B cell (primary cell): ENCODE results near the gene GTPBP6. TPM values are rescaled to one million over a fixed set of nuclear protein-coding genes. Genes with fewer than 3 reads are reported as not detected.
"Not testable (repeated sequence)": the region's sequence is repeated elsewhere in the genome, so short reads cannot be mapped to it uniquely, and the experiment has no call there.

Experiments
- ATAC-seq: fragments of 200-7000 bp; cut with Tn5 transposase; one replicate; pipeline ENCODE4 v1.10.0; 2021; ENCODE audit warnings: low read depth, mild to moderate bottlenecking, moderate number of reproducible peaks, moderate library complexity
- CTCF ChIA-PET: fragments of 350-600 bp; sonication (Branson Sonifier 250); formaldehyde crosslinking; loops from one replicate; lab custom pipeline; 2021; ENCODE audit warnings: antibody characterized with exemption, inconsistent platforms; lab: Charles Lee
- POLR2A ChIA-PET: fragments of 350-600 bp; sonication (Branson Sonifier 250); formaldehyde crosslinking; loops from one replicate; lab custom pipeline; 2021; ENCODE audit warnings: antibody characterized with exemption; lab: Charles Lee
- DNase-seq: peaks from one replicate; pipeline ENCODE4 v3.0.0; 2013
- H2AFZ ChIP-seq: 2 replicates; pipeline ENCODE4 v1.6.1; 2012; ENCODE audit warnings: mild to moderate bottlenecking, low read depth, low read length; ENCODE audit not compliant: insufficient read depth, poor library complexity, severe bottlenecking
- H3K27ac ChIP-seq, 2 donors: 1 replicate in 1 of 2; 2 replicates in 1 of 2; pipeline ENCODE4 v1.5.1; 2012 to 2013; ENCODE audit warnings: low read length in 2 of 2, mild to moderate bottlenecking in 2 of 2, moderate library complexity in 1 of 2
- H3K27me3 ChIP-seq, 4 experiments: fragments of 200-600 bp in 1 of 4; sonication (generic) in 1 of 4; replicated peaks in 1 of 4; 1 replicate in 2 of 4; 2 replicates in 2 of 4; pipeline versions ENCODE4 v1.6.1 to v1.7.0; 2013 to 2016; ENCODE audit warnings: low read length in 3 of 4, mild to moderate bottlenecking in 2 of 4, mixed read lengths in 1 of 4, moderate library complexity in 1 of 4; ENCODE audit not compliant: insufficient read depth in 4 of 4, control insufficient read depth in 3 of 4; ENCODE audit errors: control extremely low read depth in 1 of 4
- H3K36me3 ChIP-seq, 2 experiments: replicated peaks in 1 of 2; 1 replicate in 1 of 2; 2 replicates in 1 of 2; pipeline versions ENCODE4 v1.6.1 to v1.7.1; 2013; ENCODE audit warnings: low read length in 1 of 2; ENCODE audit not compliant: insufficient read depth in 2 of 2, control insufficient read depth in 1 of 2; ENCODE audit errors: control extremely low read depth in 1 of 2, extremely low read depth in 1 of 2
- H3K4me1 ChIP-seq, 2 donors: fragments of 200-600 bp in 1 of 2; sonication (generic) in 1 of 2; 1 replicate in 1 of 2; 2 replicates in 1 of 2; pipeline versions ENCODE4 v1.5.1 to v1.6.1; 2013 to 2017; ENCODE audit warnings: low read length in 2 of 2; ENCODE audit not compliant: control insufficient read depth in 2 of 2, insufficient read depth in 2 of 2
- H3K4me2 ChIP-seq: replicated peaks from 2 replicates; pipeline ENCODE3; 2012; ENCODE audit warnings: mild to moderate bottlenecking, low read depth, low read length; ENCODE audit not compliant: poor library complexity, severe bottlenecking
- H3K4me3 ChIP-seq, 5 experiments: fragments of 200-600 bp in 1 of 5; sonication (generic) in 1 of 5; 1 replicate in 3 of 5; 2 replicates in 2 of 5; pipeline versions ENCODE4 v1.5.1 to v1.7.0; 2011 to 2016; ENCODE audit warnings: low read length in 4 of 5, mild to moderate bottlenecking in 4 of 5, low read depth in 2 of 5, control low read depth in 1 of 5, moderate library complexity in 1 of 5; ENCODE audit not compliant: insufficient read depth in 1 of 5; ENCODE audit errors: control extremely low read depth in 1 of 5, extremely low read depth in 1 of 5
- H3K79me2 ChIP-seq: fragments of 200-600 bp; sonication (generic); one replicate; pipeline ENCODE4 v1.6.0; 2016; ENCODE audit warnings: low read length; ENCODE audit not compliant: control insufficient read depth, insufficient read depth
- H3K9ac ChIP-seq: fragments of 200-600 bp; sonication (generic); 2 replicates; pipeline ENCODE4 v1.6.1; 2017; ENCODE audit warnings: mild to moderate bottlenecking, low read length, moderate library complexity
- H3K9me3 ChIP-seq, 3 donors: one replicate each; pipeline versions ENCODE4 v1.6.1 to v1.7.1; 2013; ENCODE audit warnings: low read length in 2 of 3; ENCODE audit not compliant: control insufficient read depth in 2 of 3, insufficient read depth in 1 of 3; ENCODE audit errors: control extremely low read depth in 1 of 3
- H4K20me1 ChIP-seq: 2 replicates; pipeline ENCODE4 v1.6.0; 2012; ENCODE audit warnings: mild to moderate bottlenecking, low read length; ENCODE audit not compliant: insufficient read depth, control insufficient read depth, poor library complexity, severe bottlenecking
- H3K27ac Mint-ChIP-seq: one replicate; pipeline ENCODE4 v1.8.0; 2021; ENCODE audit warnings: mixed read lengths
- H3K27me3 Mint-ChIP-seq: one replicate; pipeline ENCODE4 v1.8.0; 2021; ENCODE audit warnings: mixed read lengths
- H3K4me1 Mint-ChIP-seq: one replicate; pipeline ENCODE4 v1.8.0; 2021; ENCODE audit warnings: mixed read lengths
- H3K4me3 Mint-ChIP-seq: one replicate; pipeline ENCODE4 v1.8.0; 2021; ENCODE audit warnings: mixed read lengths
- H3K9me3 Mint-ChIP-seq: one replicate; pipeline ENCODE4 v1.8.0; 2022; ENCODE audit warnings: mixed read lengths; ENCODE audit not compliant: insufficient read depth
- CTCF ChIP-seq: fragments of 200-600 bp; IDR thresholded peaks from one replicate; pipeline ENCODE4 v1.8.0; 2022; ENCODE audit warnings: antibody characterized with exemption, mild to moderate bottlenecking
- EZH2 ChIP-seq: IDR thresholded peaks from 2 replicates; pipeline ENCODE4 v1.6.1; 2012; ENCODE audit warnings: borderline replicate concordance, low read depth, mild to moderate bottlenecking, moderate library complexity, low read length; ENCODE audit not compliant: insufficient read depth, poor library complexity, severe bottlenecking
- WGBS: methylation state at CpG from one replicate; pipeline ENCODE4 v1.1.5; 2013; ENCODE audit warnings: missing lambda C conversion rate; ENCODE audit not compliant: insufficient coverage; 5-methylcytosine and 5-hydroxymethylcytosine counted together
- intact Hi-C: fragments of 100-400 bp; cut with micrococcal nuclease; formaldehyde crosslinking; loops from one replicate; pipeline ENCODE4 v1.10.0; 2022
- polyA plus RNA-seq: library from polyadenylated mRNA; depleted of rRNA; stranded (reverse); fragments of >200 nt; gene quantifications from 2 replicates; pipeline ENCODE4 v1.2.3, GENCODE V29; 2012
- total RNA-seq, 2 donors: library from RNA; stranded (reverse); fragments of 120-200 nt in 1 of 2; gene quantifications; 1 replicate in 1 of 2; 2 replicates in 1 of 2; pipeline versions ENCODE4 v1.2.3 to v1.2.4, GENCODE V29; 2013 to 2022

GTPBP6 gene
- total and polyA plus RNA-seq, 2 donors (not counting 1 experiment from before 2014, with no cell fraction given): 72.9 to 82.9 TPM

- ATAC-seq: no peak
- intact Hi-C loops: no loop called here
- Histone ChIP-seq H3K79me2 (peaks cover 13% of the 10 kb centered on the region), H3K9me3 (peaks cover 0 to 10% (median 0%) of the 10 kb centered on the region in 3 donors), H3K4me2 (no peak overlapping the region), H4K20me1 (no peaks in the 10 kb centered on the region), H2AFZ (no peak overlapping the region), H3K36me3 (peaks cover 0 to 6% of the 10 kb centered on the region in 2 experiments), H3K9ac (no peak overlapping the region), H3K27ac (no peak overlapping the region), H3K4me3 (no peak overlapping the region), H3K27me3 (no peaks in the 10 kb centered on the region), H3K4me1 (peaks cover 0 to 4% of the 10 kb centered on the region in 2 donors)
- DNase-seq: no peak
- no peak overlapping the region for H3K27ac Mint-ChIP-seq
- 98% methylated on average over 6 of the region's 10 CpGs for WGBS
- no peak for TF ChIP-seq EZH2
- no peak for TF ChIP-seq CTCF
- ChIA-PET POLR2A (no interaction called here), CTCF (no interaction called here)
- H3K27me3 Mint-ChIP-seq: no peaks in the 10 kb centered on the region
- no peaks in the 10 kb centered on the region for H3K9me3 Mint-ChIP-seq
- peaks cover 4% of the 10 kb centered on the region for H3K4me1 Mint-ChIP-seq
- no peak overlapping the region for H3K4me3 Mint-ChIP-seq
Measured at GRCh38 chrX:351736-352135, 33.1 kb upstream of the GTPBP6 start.

- CTCF ChIA-PET, H3K4me1 ChIP-seq, H3K4me3 ChIP-seq, H3K27ac Mint-ChIP-seq, H3K4me1 Mint-ChIP-seq, H3K27me3 Mint-ChIP-seq, DNase-seq, H3K36me3 ChIP-seq, H3K27ac ChIP-seq, H3K27me3 ChIP-seq, intact Hi-C loops, H4K20me1 ChIP-seq, POLR2A ChIA-PET, H2AFZ ChIP-seq, ATAC-seq, H3K4me3 Mint-ChIP-seq, H3K9ac ChIP-seq, H3K9me3 ChIP-seq, H3K4me2 ChIP-seq, H3K9me3 Mint-ChIP-seq: not testable (repeated sequence)
- peaks cover 13% of the 10 kb centered on the region for H3K79me2 ChIP-seq
- WGBS: 95% methylated on average over 6 of the region's 13 CpGs
Measured at GRCh38 chrX:351324-351641, 32.7 kb upstream of the GTPBP6 start.
